ENCODE results near the gene ACVRL1.

ACVRL1 gene

DNA sequence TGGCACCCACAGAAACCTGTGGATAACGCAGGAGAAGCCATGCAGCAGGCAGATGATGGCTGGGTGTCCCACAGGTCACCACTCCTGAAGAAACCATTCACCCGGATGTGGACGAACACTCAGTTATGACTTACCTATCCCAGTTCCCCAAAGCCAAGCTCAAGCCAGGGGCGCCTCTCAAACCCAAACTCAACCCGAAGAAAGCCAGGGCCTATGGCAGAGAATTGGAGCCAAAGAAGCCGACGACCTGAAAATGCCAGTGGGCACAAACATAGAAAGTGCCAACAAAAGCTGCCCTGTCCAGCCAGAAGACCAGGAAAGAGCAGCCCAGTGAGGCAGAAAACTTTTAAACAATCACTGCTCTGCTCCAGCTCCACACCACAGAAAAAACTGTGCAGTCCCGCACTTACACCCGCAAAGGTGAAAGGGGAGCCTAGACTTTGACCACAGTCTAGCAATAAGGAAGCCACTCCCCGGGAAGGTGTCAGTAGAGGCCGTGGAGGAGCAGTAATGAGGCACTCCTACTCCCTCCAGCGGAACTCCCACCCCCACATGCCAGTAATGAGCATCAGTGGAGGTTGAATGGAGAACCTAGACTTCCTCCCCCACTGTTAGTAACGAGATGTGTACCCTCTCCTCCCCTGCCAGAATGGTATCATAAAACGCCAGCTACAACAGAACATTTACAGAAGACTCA is 6.0 kb upstream of the ACVRL1 start:
- Histone ChIP-seq H3K4me1 (ENCODE audit: control insufficient read depth in 1 of 2, insufficient read depth in 1 of 2, low read depth in 1 of 2, low read length in 1 of 2) (no peaks in the 10 kb centered on the region), H3K27me3 (peaks cover 20% of the 10 kb centered on the region), H3K4me3 (ENCODE audit: low read depth in 1 of 2, low read length in 1 of 2) (no peak overlapping the region), H3K27ac (no peak overlapping the region), H3K36me3 (no peaks in the 10 kb centered on the region), H3K9me3 (no peaks in the 10 kb centered on the region)
- no peak for TF ChIP-seq CTCF (IDR thresholded peaks at IDR 0.05)

DNA sequence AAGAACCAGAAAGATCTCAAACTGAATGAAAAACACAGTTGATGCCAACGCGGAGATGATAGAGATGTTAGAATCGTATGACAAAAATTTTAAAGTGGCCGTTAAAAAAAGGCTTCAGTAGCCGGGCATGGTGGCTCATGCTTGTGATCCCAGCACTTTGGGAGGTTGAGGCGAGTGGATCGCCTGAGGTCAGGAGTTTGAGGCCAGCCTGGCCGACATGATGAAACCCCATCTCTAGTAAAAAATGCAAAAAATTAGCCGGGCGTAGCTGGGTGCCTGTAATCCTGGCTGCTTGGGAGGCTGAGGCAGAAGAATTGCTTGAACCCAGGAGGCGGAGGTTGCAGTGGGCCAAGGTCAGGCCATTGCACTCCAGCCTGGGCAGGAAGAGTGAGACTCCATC is 5.4 kb upstream of the ACVRL1 start:
- no peak overlapping the region for H3K4me3 ChIP-seq (ENCODE audit: low read depth in 1 of 2, low read length in 1 of 2)
- no peaks in the 10 kb centered on the region for H3K36me3 ChIP-seq
- peaks cover 26% of the 10 kb centered on the region for H3K27me3 ChIP-seq
- no peak overlapping the region for H3K27ac ChIP-seq
- H3K9me3 ChIP-seq, result no peaks in the 10 kb centered on the region
- H3K4me1 ChIP-seq (ENCODE audit: control insufficient read depth in 1 of 2, insufficient read depth in 1 of 2, low read depth in 1 of 2, low read length in 1 of 2), result no peaks in the 10 kb centered on the region
- TF ChIP-seq CTCF (IDR thresholded peaks at IDR 0.05), result no peak

DNA sequence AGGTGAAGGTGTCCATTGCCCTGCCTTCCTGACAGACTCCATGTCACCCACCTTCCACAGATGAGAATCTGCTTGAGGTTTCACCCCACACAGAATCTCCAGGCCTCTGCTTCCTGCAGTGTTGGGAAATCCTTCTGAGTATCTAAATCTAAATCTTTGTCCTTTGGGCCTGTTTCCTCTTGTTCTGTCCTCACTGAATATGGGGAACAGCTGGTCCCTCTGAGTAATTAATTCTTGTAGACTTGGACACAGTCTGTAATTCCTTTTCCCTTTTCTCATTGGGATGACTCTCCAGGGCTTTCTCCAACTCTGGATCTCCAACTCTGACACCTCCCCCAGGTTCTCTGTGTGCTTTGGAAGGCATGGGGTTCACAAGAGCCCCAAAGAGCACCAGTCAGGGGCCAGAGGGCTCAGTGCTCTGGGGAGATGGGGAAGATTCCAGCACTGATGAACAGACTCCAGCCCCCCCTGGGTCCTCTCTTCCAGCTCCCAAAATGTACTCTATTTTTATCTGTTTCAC is 2.3 kb upstream of the ACVRL1 start:
- Histone ChIP-seq H3K9me3 (no peaks in the 10 kb centered on the region), H3K27ac (no peak overlapping the region), H3K27me3 (peaks cover 57% of the 10 kb centered on the region), H3K4me1 (ENCODE audit: control insufficient read depth in 1 of 2, insufficient read depth in 1 of 2, low read depth in 1 of 2, low read length in 1 of 2) (peaks cover 0 to 4% of the 10 kb centered on the region in 2 experiments), H3K4me3 (ENCODE audit: low read depth in 1 of 2, low read length in 1 of 2) (no peak overlapping the region), H3K36me3 (no peaks in the 10 kb centered on the region)
- no peak for TF ChIP-seq CTCF (IDR thresholded peaks at IDR 0.05)

DNA sequence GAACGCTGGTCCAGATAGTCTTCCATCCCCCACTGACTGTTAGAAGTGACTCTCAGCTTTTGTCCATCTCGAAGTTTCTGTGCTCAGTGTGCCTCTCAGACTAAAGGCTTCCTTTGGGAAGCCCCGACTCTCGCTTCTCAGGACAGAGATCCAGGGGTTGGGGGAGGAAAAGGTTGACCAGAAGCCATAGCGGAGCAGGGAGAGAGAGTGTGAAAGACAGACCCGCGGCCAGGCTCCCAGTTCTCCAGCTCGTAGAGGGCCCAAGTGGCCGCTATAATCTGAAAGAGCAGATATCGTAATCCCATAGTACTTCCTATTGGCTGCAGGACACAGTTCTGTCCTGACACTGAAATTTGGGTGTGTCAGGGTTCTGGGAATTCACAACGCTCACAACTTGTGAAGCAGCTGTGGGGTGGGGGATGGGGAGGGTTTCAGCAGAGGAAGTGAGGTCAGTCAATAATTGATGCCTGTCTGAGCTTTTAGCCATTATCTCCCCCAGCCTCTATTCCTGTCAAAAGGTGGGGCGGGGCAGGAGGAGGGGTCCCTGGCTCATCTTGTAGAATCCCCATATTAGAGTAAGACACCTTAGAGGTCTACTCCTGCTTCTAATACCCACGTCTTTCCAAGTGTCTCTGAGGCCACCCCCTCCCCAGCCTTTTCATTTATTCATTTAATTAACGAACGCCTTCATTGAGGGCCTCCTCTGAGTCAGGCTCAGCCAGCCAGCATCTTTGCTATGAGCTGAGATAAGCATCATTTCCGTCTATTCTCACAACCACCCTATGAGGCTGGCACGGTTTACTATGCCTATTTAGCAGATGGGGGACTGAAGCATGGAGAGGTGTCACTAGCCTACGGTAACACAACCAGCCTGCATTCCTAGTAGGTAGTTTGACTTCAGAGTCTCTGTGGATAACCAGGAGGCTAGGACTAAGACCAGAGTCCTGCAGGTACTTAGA is 1.6 kb upstream of the ACVRL1 start:
- no peaks in the 10 kb centered on the region for H3K9me3 ChIP-seq
- peaks cover 0 to 4% of the 10 kb centered on the region in 2 experiments for H3K4me1 ChIP-seq (ENCODE audit: control insufficient read depth in 1 of 2, insufficient read depth in 1 of 2, low read depth in 1 of 2, low read length in 1 of 2)
- peaks cover 64% of the 10 kb centered on the region for H3K27me3 ChIP-seq
- no peak for TF ChIP-seq CTCF (IDR thresholded peaks at IDR 0.05)
- no peaks in the 10 kb centered on the region for H3K36me3 ChIP-seq
- no peak overlapping the region for H3K4me3 ChIP-seq (ENCODE audit: low read depth in 1 of 2, low read length in 1 of 2)
- H3K27ac ChIP-seq, result no peak overlapping the region

GRCh38 chr12:51906430-51907082 is 748 bp upstream of the ACVRL1 start:
- Histone ChIP-seq H3K27ac (no peak overlapping the region), H3K36me3 (no peaks in the 10 kb centered on the region), H3K4me3 (ENCODE audit: low read depth in 1 of 2, low read length in 1 of 2) (no peak overlapping the region), H3K9me3 (no peaks in the 10 kb centered on the region), H3K4me1 (ENCODE audit: control insufficient read depth in 1 of 2, insufficient read depth in 1 of 2, low read depth in 1 of 2, low read length in 1 of 2) (peaks cover 0 to 4% of the 10 kb centered on the region in 2 experiments), H3K27me3 (peaks cover 72% of the 10 kb centered on the region)
- no peak for TF ChIP-seq CTCF (IDR thresholded peaks at IDR 0.05)
